IMR-90 (cell line): Measurements from ENCODE around the gene ARMH1. TPM values are rescaled to one million over a fixed set of nuclear protein-coding genes. Genes with fewer than 3 reads are reported as not detected.

Experiments used
- ATAC-seq: fragments of 200-7000 bp; cut with Tn5 transposase; 2 replicates; pipeline ENCODE4 v1.9.1; 2020; ENCODE audit warnings: low read depth, mild to moderate bottlenecking, moderate library complexity
- BruUV-seq: library from RNA; stranded (reverse); fragments of 400-500 nt; replicated peaks from 2 replicates; lab custom pipeline; 2021; lab: Mats Ljungman, UMichigan
- CTCF ChIA-PET: fragments of 300-600 bp; formaldehyde crosslinking; extraction: SDS; loops from one replicate; lab custom pipeline; 2021; ENCODE audit warnings: antibody characterized with exemption; lab: Yijun Ruan, JAX
- POLR2A ChIA-PET: fragments of 300-600 bp; sonication (Branson Sonifier 250); formaldehyde crosslinking; loops from one replicate; lab custom pipeline; 2022; ENCODE audit warnings: antibody characterized with exemption; ENCODE audit not compliant: unreplicated experiment; lab: Charles Lee
- DNase-seq: peaks from one replicate; pipeline ENCODE4 v3.0.0; 2013
- H2AFZ ChIP-seq: replicated peaks from 2 replicates; pipeline ENCODE3; 2013; ENCODE audit warnings: low read length, mild to moderate bottlenecking; ENCODE audit not compliant: poor library complexity
- H2AK5ac ChIP-seq: 2 replicates; pipeline ENCODE4 v1.6.1; 2013; ENCODE audit warnings: low read depth, low read length, inconsistent platforms
- H2AK9ac ChIP-seq: replicated peaks from 2 replicates; pipeline ENCODE3; 2013; ENCODE audit warnings: mild to moderate bottlenecking, low read depth, low read length, moderate library complexity; ENCODE audit not compliant: poor library complexity
- H2BK120ac ChIP-seq: 2 replicates; pipeline ENCODE4 v1.6.1; 2013; ENCODE audit warnings: low read depth, low read length, inconsistent platforms
- H2BK15ac ChIP-seq: 3 replicates; pipeline ENCODE4 v1.6.1; 2013; ENCODE audit warnings: low read depth, low read length, inconsistent platforms
- H2BK20ac ChIP-seq: 2 replicates; pipeline ENCODE4 v1.6.1; 2013; ENCODE audit warnings: low read depth, mild to moderate bottlenecking, inconsistent platforms, low read length, moderate library complexity
- H2BK5ac ChIP-seq: 2 replicates; pipeline ENCODE4 v1.6.1; 2013; ENCODE audit warnings: mild to moderate bottlenecking, low read depth, low read length, inconsistent platforms; ENCODE audit not compliant: poor library complexity, severe bottlenecking
- H3K14ac ChIP-seq: replicated peaks from 2 replicates; pipeline ENCODE4 v1.6.1; 2013; ENCODE audit warnings: low read depth, low read length, inconsistent platforms
- H3K18ac ChIP-seq: 2 replicates; pipeline ENCODE4 v1.6.1; 2013; ENCODE audit warnings: low read depth, low read length, control low read depth
- H3K23ac ChIP-seq: 2 replicates; pipeline ENCODE4 v1.6.1; 2013; ENCODE audit warnings: low read depth, low read length, inconsistent platforms
- H3K27ac ChIP-seq: 2 replicates; pipeline ENCODE4 v1.5.1; 2013; ENCODE audit warnings: mild to moderate bottlenecking, control low read depth, low read length; ENCODE audit not compliant: insufficient read depth
- H3K27me3 ChIP-seq: 2 replicates; pipeline ENCODE4 v1.6.1; 2013; ENCODE audit warnings: low read length; ENCODE audit not compliant: control insufficient read depth, insufficient read depth
- H3K36me3 ChIP-seq: 2 replicates; pipeline ENCODE4 v1.6.1; 2013; ENCODE audit warnings: low read length, mixed read lengths; ENCODE audit not compliant: control insufficient read depth, insufficient read depth
- H3K4ac ChIP-seq: 2 replicates; pipeline ENCODE4 v1.6.1; 2013; ENCODE audit warnings: low read depth, low read length, inconsistent platforms
- H3K4me1 ChIP-seq: 2 replicates; pipeline ENCODE4 v1.6.1; 2013; ENCODE audit warnings: low read length, mixed read lengths; ENCODE audit not compliant: control insufficient read depth, insufficient read depth
- H3K4me2 ChIP-seq: 2 replicates; pipeline ENCODE4 v1.6.1; 2013; ENCODE audit warnings: low read depth, mild to moderate bottlenecking, control low read depth, low read length, moderate library complexity
- H3K4me3 ChIP-seq: 2 replicates; pipeline ENCODE4 v1.5.1; 2013; ENCODE audit warnings: low read depth, mild to moderate bottlenecking, control low read depth, low read length, moderate library complexity; ENCODE audit not compliant: insufficient read depth
- H3K56ac ChIP-seq: 2 replicates; pipeline ENCODE4 v1.6.1; 2013; ENCODE audit warnings: low read length, inconsistent platforms; ENCODE audit not compliant: insufficient read depth; ENCODE audit errors: extremely low read depth
- H3K79me1 ChIP-seq, 2 experiments: 2 replicates each; pipeline ENCODE4 v1.6.1; 2013; ENCODE audit warnings: low read length in 2 of 2, inconsistent platforms in 1 of 2, low read depth in 1 of 2
- H3K9ac ChIP-seq: 2 replicates; pipeline ENCODE4 v1.6.1; 2013; ENCODE audit warnings: low read depth, low read length, control low read depth
- H3K9me1 ChIP-seq: 2 replicates; pipeline ENCODE4 v1.6.1; 2013; ENCODE audit warnings: low read length, inconsistent platforms; ENCODE audit not compliant: insufficient read depth
- H3K9me3 ChIP-seq: 2 replicates; pipeline ENCODE4 v1.6.1; 2013; ENCODE audit warnings: low read length; ENCODE audit not compliant: control insufficient read depth, insufficient read depth
- H4K20me1 ChIP-seq: 2 replicates; pipeline ENCODE4 v1.6.1; 2013; ENCODE audit warnings: low read length, inconsistent platforms; ENCODE audit not compliant: insufficient read depth
- H4K5ac ChIP-seq: 2 replicates; pipeline ENCODE4 v1.6.1; 2013; ENCODE audit warnings: mild to moderate bottlenecking, low read depth, low read length, control low read depth
- H4K8ac ChIP-seq, 2 experiments: 2 replicates each; pipeline ENCODE4 v1.6.1; 2013; ENCODE audit warnings: low read depth in 2 of 2, low read length in 2 of 2, control low read depth in 1 of 2, inconsistent platforms in 1 of 2
- H4K91ac ChIP-seq: 2 replicates; pipeline ENCODE4 v1.6.1; 2013; ENCODE audit warnings: low read depth, low read length, inconsistent platforms; ENCODE audit not compliant: insufficient read depth
- BHLHE40 ChIP-seq: fragments of 150-350 bp; IDR thresholded peaks from 2 replicates; pipeline ENCODE4 v1.6.1; 2016; ENCODE audit warnings: mild to moderate bottlenecking, low read depth, low read length
- CHD1 ChIP-seq: IDR thresholded peaks from 2 replicates; pipeline ENCODE4 v1.6.1; 2012; ENCODE audit warnings: low read depth, low read length, improper control_type of control experiment
- CTCF ChIP-seq: conservative IDR thresholded peaks from 2 replicates; pipeline ENCODE4 v1.5.1; 2012; ENCODE audit warnings: mild to moderate bottlenecking, low read depth, low read length, improper control_type of control experiment
- MAFK ChIP-seq: IDR thresholded peaks from 2 replicates; pipeline ENCODE4 v1.6.1; 2012; ENCODE audit warnings: low read depth, low read length, improper control_type of control experiment
- NFE2L2 ChIP-seq: fragments of 150-350 bp; IDR thresholded peaks from 2 replicates; pipeline ENCODE4 v1.6.1; 2016; ENCODE audit warnings: low read depth, mild to moderate bottlenecking, low read length
- POLR2A ChIP-seq: IDR thresholded peaks from 2 replicates; pipeline ENCODE4 v1.6.1; 2012; ENCODE audit warnings: mild to moderate bottlenecking, low read depth, low read length
- RAD21 ChIP-seq: IDR thresholded peaks from 2 replicates; pipeline ENCODE4 v1.6.1; 2012; ENCODE audit warnings: low read length, improper control_type of control experiment
- WGBS, 2 experiments: methylation state at CpG; one replicate each; pipeline versions ENCODE4 v1.1.5 to v1.1.7; 2013; ENCODE audit warnings: missing lambda C conversion rate in 2 of 2; ENCODE audit not compliant: insufficient read length in 1 of 2; ENCODE audit errors: extremely low coverage in 2 of 2; 5-methylcytosine and 5-hydroxymethylcytosine counted together
- dilution Hi-C: fragments of 300-500 bp; cut with HindIII; formaldehyde crosslinking; loops from one replicate; pipeline ENCODE4 v1.14.3; 2018; ENCODE audit warnings: low sequenced_read_pairs; ENCODE audit not compliant: unreplicated experiment
- in situ Hi-C: fragments of 300-500 bp; cut with MboI; formaldehyde crosslinking; loops from 3 replicates; pipeline ENCODE4 v1.14.3; 2019; ENCODE audit warnings: low sequenced_read_pairs, inconsistent platforms, mixed read lengths
- intact Hi-C: fragments of 100-400 bp; cut with micrococcal nuclease; formaldehyde crosslinking; loops from 2 replicates; pipeline ENCODE4 v1.10.0; 2022
- polyA plus RNA-seq, 3 experiments: library from polyadenylated mRNA; depleted of rRNA; stranded (reverse); fragments of >200 nt; gene quantifications; 2 replicates each; pipeline ENCODE4 v1.2.3, GENCODE V29; 2012; ENCODE audit warnings: low replicate concordance in 1 of 3
- total RNA-seq: library from RNA; depleted of rRNA; stranded (reverse); fragments of >200 nt; gene quantifications from 2 replicates; pipeline ENCODE4 v1.2.3, GENCODE V29; 2012

Gene ARMH1
- total and polyA plus RNA-seq, 2 of the 4 experiments (the other 2 are of a cell fraction): 0.36 to 0.72 TPM

GRCh38 chr1:44685881-44686280, 11.4 kb downstream of the ARMH1 start:
- Histone ChIP-seq H3K27me3 (peaks cover 12% of the 10 kb centered on the region), H3K56ac (no peak overlapping the region), H3K4me3 (no peak overlapping the region), H2AFZ (no peak overlapping the region), H3K18ac (no peak overlapping the region), H4K91ac (no peak overlapping the region), H3K4me2 (no peak overlapping the region), H3K4ac (no peak overlapping the region), H3K79me1 (no peaks in the 10 kb centered on the region), H3K4me1 (no peaks in the 10 kb centered on the region), H2AK5ac (no peak overlapping the region), H3K9me3 (no peaks in the 10 kb centered on the region), H2BK15ac (no peak overlapping the region), H2BK5ac (no peak overlapping the region), H3K9me1 (no peaks in the 10 kb centered on the region), H3K9ac (no peak overlapping the region), H2BK20ac (no peak overlapping the region), H3K23ac (no peak overlapping the region), H3K36me3 (no peaks in the 10 kb centered on the region), H2AK9ac (no peak overlapping the region), H4K5ac (no peak overlapping the region), H3K27ac (no peak overlapping the region), H3K14ac (no peak overlapping the region), H4K8ac (no peak overlapping the region), H2BK120ac (no peak overlapping the region), H4K20me1 (no peaks in the 10 kb centered on the region)
- dilution Hi-C loops: no loop called here
- POLR2A ChIA-PET: no interaction called here
- DNase-seq (no peak), ATAC-seq (no peak)
- in situ Hi-C loops: no loop called here
- CTCF ChIA-PET: interaction anchor here (0.7 kb wide), 1 partner anchor 305 kb away, joined by 3 read pairs; no protein-coding TSS in a partner anchor
- TF ChIP-seq CTCF (no peak), NFE2L2 (no peak), BHLHE40 (no peak), POLR2A (no peak), RAD21 (no peak), CHD1 (no peak), MAFK (no peak)
- intact Hi-C loops: no loop called here
- no TSS peak for BruUV-seq
- 59% methylated on average over 2 of the region's 8 CpGs; no CpG with 5 or more reads in 1 of the 2 experiments for WGBS, 2 experiments
